HepG2 (cell line): Measurements from ENCODE around the gene ERC1. TPM values are rescaled to one million over a fixed set of nuclear protein-coding genes. Genes with fewer than 3 reads are reported as not detected.

Source experiments
- ATAC-seq: fragments of 200-7000 bp; cut with Tn5 transposase; 3 replicates; pipeline ENCODE4 v1.9.1; 2020; ENCODE audit warnings: mild to moderate bottlenecking, moderate library complexity
- BruUV-seq: library from RNA; stranded (reverse); fragments of 400-500 nt; replicated peaks from 2 replicates; lab custom pipeline; 2021; lab: Mats Ljungman, UMichigan
- CTCF ChIA-PET: fragments of 300-600 bp; formaldehyde crosslinking; extraction: SDS; loops from one replicate; lab custom pipeline; 2021; ENCODE audit warnings: low total read pairs, inconsistent platforms, low intra/inter-chr PET ratio; lab: Yijun Ruan, JAX
- POLR2A ChIA-PET: fragments of 350-600 bp; sonication (Branson Sonifier 250); formaldehyde crosslinking; loops from one replicate; lab custom pipeline; 2020; ENCODE audit warnings: antibody characterized with exemption, inconsistent platforms; lab: Yijun Ruan, JAX
- DNase-seq: peaks from one replicate; pipeline ENCODE4 v3.0.0-alpha.2; 2015; ENCODE audit warnings: low spot score
- FAIRE-seq: peaks from 3 replicates; lab custom pipeline; 2011; peaks lifted over from hg19 to GRCh38; lab: Jason Lieb, UNC
- H2AFZ ChIP-seq: one replicate; pipeline ENCODE4 v1.6.1; 2011; ENCODE audit warnings: low read length, inconsistent platforms
- H3K27ac ChIP-seq: fragments of 300-600 bp; 3 replicates; pipeline ENCODE4 v1.8.0; 2011; ENCODE audit warnings: mixed run types, mild to moderate bottlenecking, mixed read lengths, low read length, inconsistent platforms; ENCODE audit not compliant: insufficient read depth; ENCODE audit errors: extremely low read length
- H3K27me3 ChIP-seq, 2 experiments: fragments of 200-600 bp in 1 of 2; 2 replicates in 1 of 2; 3 replicates in 1 of 2; pipeline versions ENCODE4 v1.6.0 to v1.8.0; 2011; ENCODE audit warnings: low read length in 2 of 2, mild to moderate bottlenecking in 2 of 2, moderate library complexity in 2 of 2, inconsistent platforms in 1 of 2; ENCODE audit not compliant: insufficient read depth in 2 of 2, control insufficient read depth in 1 of 2
- H3K36me3 ChIP-seq, 2 experiments: fragments of 200-600 bp in 1 of 2; replicated peaks in 1 of 2; 2 replicates in 1 of 2; 3 replicates in 1 of 2; pipeline versions ENCODE4 v1.5.1 to v1.8.0; 2011; ENCODE audit warnings: low read length in 2 of 2, inconsistent platforms in 1 of 2; ENCODE audit not compliant: insufficient read depth in 2 of 2, control insufficient read depth in 1 of 2
- H3K4me1 ChIP-seq: 2 replicates; pipeline ENCODE4 v1.5.1; 2012; ENCODE audit warnings: low read length, inconsistent platforms; ENCODE audit not compliant: insufficient read depth
- H3K4me2 ChIP-seq: 2 replicates; pipeline ENCODE4 v1.6.0; 2011; ENCODE audit warnings: low read depth, low read length, inconsistent platforms
- H3K4me3 ChIP-seq, 3 experiments: fragments of 200-600 bp in 1 of 3; sonication (generic), shearing (Covaris generic) in 1 of 3; replicated peaks in 1 of 3; 2 replicates each; pipeline ENCODE4 v1.5.1; 2011 to 2016; ENCODE audit warnings: low read length in 3 of 3, inconsistent platforms in 2 of 3, low read depth in 2 of 3, mild to moderate bottlenecking in 2 of 3, control low read depth in 1 of 3, mixed read lengths in 1 of 3; ENCODE audit not compliant: insufficient read depth in 1 of 3
- H3K79me2 ChIP-seq: one replicate; pipeline ENCODE4 v1.6.1; 2011; ENCODE audit warnings: low read length, inconsistent platforms; ENCODE audit not compliant: insufficient read depth
- H3K9ac ChIP-seq: 2 replicates; pipeline ENCODE4 v1.6.0; 2011; ENCODE audit warnings: mild to moderate bottlenecking, low read depth, low read length, inconsistent platforms; ENCODE audit not compliant: insufficient read depth
- H3K9me3 ChIP-seq: 2 replicates; pipeline ENCODE4 v1.5.1; 2012; ENCODE audit warnings: mild to moderate bottlenecking, low read length
- H4K20me1 ChIP-seq: 2 replicates; pipeline ENCODE4 v1.6.0; 2011; ENCODE audit warnings: inconsistent platforms, mild to moderate bottlenecking, low read length, moderate library complexity; ENCODE audit not compliant: insufficient read depth
- ARNTL ChIP-seq: sonication (generic); formaldehyde crosslinking; IDR thresholded peaks from 2 replicates; pipeline ENCODE4 v1.4.0; 2020; ENCODE audit warnings: mild to moderate bottlenecking, missing genetic modification reagents
- FLYWCH1 ChIP-seq: sonication (generic); formaldehyde crosslinking; IDR thresholded peaks from 2 replicates; pipeline ENCODE4 v1.8.1; 2023; ENCODE audit warnings: mild to moderate bottlenecking, missing genetic modification reagents
- GLI4 ChIP-seq: sonication (generic); formaldehyde crosslinking; IDR thresholded peaks from 2 replicates; pipeline ENCODE4 v1.5.1; 2020; ENCODE audit warnings: missing genetic modification reagents, mild to moderate bottlenecking, moderate library complexity, borderline replicate concordance
- HMG20B ChIP-seq: conservative IDR thresholded peaks from 2 replicates; pipeline ENCODE4 v1.6.1; 2016; ENCODE audit warnings: missing genetic modification reagents, missing compliant biosample characterization
- MAFK ChIP-seq, 2 experiments: IDR thresholded peaks in 1 of 2; conservative IDR thresholded peaks in 1 of 2; 2 replicates each; pipeline ENCODE4 v1.6.1; 2011; ENCODE audit warnings: improper control_type of control experiment in 2 of 2, low read length in 2 of 2
- SP5 ChIP-seq: IDR thresholded peaks from 2 replicates; pipeline ENCODE4 v1.6.1; 2016; ENCODE audit warnings: low read depth, borderline replicate concordance
- YEATS4 ChIP-seq: sonication (generic); formaldehyde crosslinking; IDR thresholded peaks from 2 replicates; pipeline ENCODE4 v1.4.0; 2020; ENCODE audit warnings: missing genetic modification reagents, borderline replicate concordance
- YY1 ChIP-seq: IDR thresholded peaks from 2 replicates; pipeline ENCODE4 v1.6.1; 2011; ENCODE audit warnings: low read length, low read depth, moderate library complexity, mild to moderate bottlenecking; ENCODE audit not compliant: insufficient read depth, insufficient replicate concordance
- ZC3H4 ChIP-seq: sonication (generic); formaldehyde crosslinking; IDR thresholded peaks from 2 replicates; pipeline ENCODE4 v1.4.0; 2020; ENCODE audit warnings: missing genetic modification reagents, borderline replicate concordance
- ZNF468 ChIP-seq: sonication (generic); formaldehyde crosslinking; IDR thresholded peaks from 2 replicates; pipeline ENCODE4 v1.8.0; 2022; ENCODE audit warnings: mild to moderate bottlenecking, moderate library complexity, missing genetic modification reagents
- ZNF543 ChIP-seq: sonication (generic); formaldehyde crosslinking; IDR thresholded peaks from 2 replicates; pipeline ENCODE4 v1.4.0; 2020; ENCODE audit warnings: mild to moderate bottlenecking, missing genetic modification reagents
- ZNF713 ChIP-seq: sonication (generic); formaldehyde crosslinking; IDR thresholded peaks from 2 replicates; pipeline ENCODE4 v1.4.0; 2020; ENCODE audit warnings: mild to moderate bottlenecking, missing genetic modification reagents
- ZNF790 ChIP-seq: sonication (generic); formaldehyde crosslinking; IDR thresholded peaks from 2 replicates; pipeline ENCODE4 v1.8.0; 2022; ENCODE audit warnings: missing genetic modification reagents, mild to moderate bottlenecking, borderline replicate concordance
- WGBS: methylation state at CpG from one replicate; pipeline ENCODE4 v1.1.6; 2017; ENCODE audit warnings: low lambda C conversion rate; 5-methylcytosine and 5-hydroxymethylcytosine counted together
- in situ Hi-C: cut with HindIII; loops from 2 replicates; pipeline ENCODE4 v1.10.0; 2017; ENCODE audit warnings: low pct_unique_long_range_greater_than_20kb; ENCODE audit not compliant: extremely low pct_ligation_motif_present
- intact Hi-C: fragments of 100-400 bp; cut with micrococcal nuclease; formaldehyde crosslinking; loops from one replicate; pipeline ENCODE4 v1.10.0; 2022; ENCODE audit not compliant: unreplicated experiment
- polyA plus RNA-seq, 8 experiments: library from polyadenylated mRNA; depleted of rRNA in 3 of 8; stranded (reverse) in 7 of 8; unstranded in 1 of 8; fragments of >200 nt; fragmentation: Illumina TruSeq in 4 of 8; extraction: Trizol in 4 of 8; gene quantifications; 2 replicates each; pipeline versions ENCODE4 v1.2.1 to v1.2.3, GENCODE V29; 2011 to 2016; ENCODE audit warnings: low read depth in 4 of 8, missing spikeins in 1 of 8, mixed read lengths in 1 of 8; ENCODE audit not compliant: insufficient read depth in 1 of 8
- total RNA-seq, 5 experiments: library from RNA; depleted of rRNA; stranded (reverse); fragments of >200 nt; fragmentation: Illumina TruSeq; extraction: Trizol; gene quantifications; 2 replicates each; pipeline ENCODE4 v1.2.3, GENCODE V29; 2016; ENCODE audit warnings: low read depth in 1 of 5
- TF ChIP-seq, protein P1 (sequence below): sonication (generic); formaldehyde crosslinking; IDR thresholded peaks from 2 replicates; pipeline ENCODE4 v1.8.1; 2022; ENCODE audit warnings: mild to moderate bottlenecking, missing genetic modification reagents
- TF ChIP-seq, protein P2 (sequence below): sonication (generic); formaldehyde crosslinking; IDR thresholded peaks from 2 replicates; pipeline ENCODE4 v1.4.0; 2020; ENCODE audit warnings: low read depth, mild to moderate bottlenecking, missing genetic modification reagents
- TF ChIP-seq, protein P3 (sequence below): sonication (generic); formaldehyde crosslinking; IDR thresholded peaks from 2 replicates; pipeline ENCODE4 v1.4.0; 2020; ENCODE audit warnings: missing genetic modification reagents, borderline replicate concordance
- TF ChIP-seq, protein P4 (sequence below): IDR thresholded peaks from 2 replicates; pipeline ENCODE4 v1.6.1; 2016; ENCODE audit warnings: mild to moderate bottlenecking
- TF ChIP-seq, protein P5 (sequence below): sonication (generic); formaldehyde crosslinking; IDR thresholded peaks from 2 replicates; pipeline ENCODE4 v1.5.0; 2020; ENCODE audit warnings: missing genetic modification reagents, mild to moderate bottlenecking, borderline replicate concordance
- TF ChIP-seq, protein P6 (sequence below): sonication (generic); formaldehyde crosslinking; IDR thresholded peaks from 2 replicates; pipeline ENCODE4 v1.5.1; 2020; ENCODE audit warnings: mild to moderate bottlenecking, missing genetic modification reagents, moderate library complexity

ERC1 gene
- total and polyA plus RNA-seq, 2 of the 13 experiments (the other 11 are each of a cell fraction or from before 2014, with no cell fraction given) = 6.1 to 12.4 TPM

DNA sequence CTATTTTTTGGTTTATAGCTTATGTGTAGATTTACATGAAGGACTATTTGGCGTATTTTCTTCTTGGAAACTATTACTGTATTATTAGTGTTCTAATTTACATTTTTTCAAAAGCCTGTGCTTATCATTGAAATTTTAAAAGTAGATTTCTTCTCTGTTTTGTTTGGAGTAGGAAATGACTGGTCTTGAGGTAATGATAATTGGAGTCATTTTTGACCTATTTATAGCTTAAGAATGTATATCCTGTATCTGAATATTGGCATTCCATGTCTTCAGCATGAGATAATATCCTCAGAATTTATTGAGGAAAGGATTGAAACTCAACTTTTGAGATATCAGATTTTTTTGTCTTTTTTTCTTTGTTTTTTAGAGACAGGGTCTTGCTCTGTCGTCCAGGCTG is 193.4 kb downstream of the ERC1 start:
- no peak overlapping the region for H3K9ac ChIP-seq
- H3K4me3 ChIP-seq = no peak overlapping the region
- ChIA-PET CTCF (no interaction called here), POLR2A (no interaction called here)
- H3K79me2 ChIP-seq = no peaks in the 10 kb centered on the region
- H3K9me3 ChIP-seq = no peaks in the 10 kb centered on the region
- H3K36me3 ChIP-seq = peaks cover 5 to 24% of the 10 kb centered on the region in 2 experiments; a peak in 2 of 5 replicates
- H3K4me2 ChIP-seq = no peak overlapping the region
- H4K20me1 ChIP-seq = no peaks in the 10 kb centered on the region
- TF ChIP-seq ZNF468 (CRISPR knock-in tag) = no peak
- TF ChIP-seq ARNTL (CRISPR knock-in tag) = no peak
- TF ChIP-seq, protein P1, sequence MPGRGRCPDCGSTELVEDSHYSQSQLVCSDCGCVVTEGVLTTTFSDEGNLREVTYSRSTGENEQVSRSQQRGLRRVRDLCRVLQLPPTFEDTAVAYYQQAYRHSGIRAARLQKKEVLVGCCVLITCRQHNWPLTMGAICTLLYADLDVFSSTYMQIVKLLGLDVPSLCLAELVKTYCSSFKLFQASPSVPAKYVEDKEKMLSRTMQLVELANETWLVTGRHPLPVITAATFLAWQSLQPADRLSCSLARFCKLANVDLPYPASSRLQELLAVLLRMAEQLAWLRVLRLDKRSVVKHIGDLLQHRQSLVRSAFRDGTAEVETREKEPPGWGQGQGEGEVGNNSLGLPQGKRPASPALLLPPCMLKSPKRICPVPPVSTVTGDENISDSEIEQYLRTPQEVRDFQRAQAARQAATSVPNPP (CRISPR knock-in tag) = no peak
- TF ChIP-seq, protein P2, sequence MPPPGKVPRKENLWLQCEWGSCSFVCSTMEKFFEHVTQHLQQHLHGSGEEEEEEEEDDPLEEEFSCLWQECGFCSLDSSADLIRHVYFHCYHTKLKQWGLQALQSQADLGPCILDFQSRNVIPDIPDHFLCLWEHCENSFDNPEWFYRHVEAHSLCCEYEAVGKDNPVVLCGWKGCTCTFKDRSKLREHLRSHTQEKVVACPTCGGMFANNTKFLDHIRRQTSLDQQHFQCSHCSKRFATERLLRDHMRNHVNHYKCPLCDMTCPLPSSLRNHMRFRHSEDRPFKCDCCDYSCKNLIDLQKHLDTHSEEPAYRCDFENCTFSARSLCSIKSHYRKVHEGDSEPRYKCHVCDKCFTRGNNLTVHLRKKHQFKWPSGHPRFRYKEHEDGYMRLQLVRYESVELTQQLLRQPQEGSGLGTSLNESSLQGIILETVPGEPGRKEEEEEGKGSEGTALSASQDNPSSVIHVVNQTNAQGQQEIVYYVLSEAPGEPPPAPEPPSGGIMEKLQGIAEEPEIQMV (CRISPR knock-in tag) = no peak
- TF ChIP-seq, protein P3, sequence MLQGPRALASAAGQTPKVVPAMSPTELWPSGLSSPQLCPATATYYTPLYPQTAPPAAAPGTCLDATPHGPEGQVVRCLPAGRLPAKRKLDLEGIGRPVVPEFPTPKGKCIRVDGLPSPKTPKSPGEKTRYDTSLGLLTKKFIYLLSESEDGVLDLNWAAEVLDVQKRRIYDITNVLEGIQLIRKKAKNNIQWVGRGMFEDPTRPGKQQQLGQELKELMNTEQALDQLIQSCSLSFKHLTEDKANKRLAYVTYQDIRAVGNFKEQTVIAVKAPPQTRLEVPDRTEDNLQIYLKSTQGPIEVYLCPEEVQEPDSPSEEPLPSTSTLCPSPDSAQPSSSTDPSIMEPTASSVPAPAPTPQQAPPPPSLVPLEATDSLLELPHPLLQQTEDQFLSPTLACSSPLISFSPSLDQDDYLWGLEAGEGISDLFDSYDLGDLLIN (CRISPR knock-in tag) = no peak
- TF ChIP-seq, protein P4, sequence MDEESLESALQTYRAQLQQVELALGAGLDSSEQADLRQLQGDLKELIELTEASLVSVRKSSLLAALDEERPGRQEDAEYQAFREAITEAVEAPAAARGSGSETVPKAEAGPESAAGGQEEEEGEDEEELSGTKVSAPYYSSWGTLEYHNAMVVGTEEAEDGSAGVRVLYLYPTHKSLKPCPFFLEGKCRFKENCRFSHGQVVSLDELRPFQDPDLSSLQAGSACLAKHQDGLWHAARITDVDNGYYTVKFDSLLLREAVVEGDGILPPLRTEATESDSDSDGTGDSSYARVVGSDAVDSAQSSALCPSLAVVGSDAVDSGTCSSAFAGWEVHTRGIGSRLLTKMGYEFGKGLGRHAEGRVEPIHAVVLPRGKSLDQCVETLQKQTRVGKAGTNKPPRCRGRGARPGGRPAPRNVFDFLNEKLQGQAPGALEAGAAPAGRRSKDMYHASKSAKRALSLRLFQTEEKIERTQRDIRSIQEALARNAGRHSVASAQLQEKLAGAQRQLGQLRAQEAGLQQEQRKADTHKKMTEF (CRISPR knock-in tag) = no peak
- TF ChIP-seq YY1 = no peak
- no peak for TF ChIP-seq ZC3H4
- TF ChIP-seq FLYWCH1 (CRISPR knock-in tag) = no peak
- no peak for TF ChIP-seq ZNF790 (CRISPR knock-in tag)
- TF ChIP-seq, protein P5, sequence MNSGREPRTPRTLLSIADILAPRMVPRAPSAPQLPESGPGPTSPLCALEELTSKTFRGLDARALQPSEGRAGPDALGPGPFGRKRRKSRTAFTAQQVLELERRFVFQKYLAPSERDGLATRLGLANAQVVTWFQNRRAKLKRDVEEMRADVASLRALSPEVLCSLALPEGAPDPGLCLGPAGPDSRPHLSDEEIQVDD = no peak
- TF ChIP-seq, protein P6, sequence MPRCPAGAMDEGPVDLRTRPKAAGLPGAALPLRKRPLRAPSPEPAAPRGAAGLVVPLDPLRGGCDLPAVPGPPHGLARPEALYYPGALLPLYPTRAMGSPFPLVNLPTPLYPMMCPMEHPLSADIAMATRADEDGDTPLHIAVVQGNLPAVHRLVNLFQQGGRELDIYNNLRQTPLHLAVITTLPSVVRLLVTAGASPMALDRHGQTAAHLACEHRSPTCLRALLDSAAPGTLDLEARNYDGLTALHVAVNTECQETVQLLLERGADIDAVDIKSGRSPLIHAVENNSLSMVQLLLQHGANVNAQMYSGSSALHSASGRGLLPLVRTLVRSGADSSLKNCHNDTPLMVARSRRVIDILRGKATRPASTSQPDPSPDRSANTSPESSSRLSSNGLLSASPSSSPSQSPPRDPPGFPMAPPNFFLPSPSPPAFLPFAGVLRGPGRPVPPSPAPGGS (CRISPR knock-in tag) = no peak
- no peak for TF ChIP-seq GLI4 (CRISPR knock-in tag)
- no peak for TF ChIP-seq ZNF543 (CRISPR knock-in tag)
- no peak for TF ChIP-seq YEATS4 (CRISPR knock-in tag)
- no peak for TF ChIP-seq MAFK (conservative IDR thresholded peaks at IDR 0.05 in 1 of 2, IDR thresholded peaks at IDR 0.05 in 1 of 2; ENCODE audit: low read length in 2 of 2)
- no peak for TF ChIP-seq ZNF713 (CRISPR knock-in tag)
- TF ChIP-seq SP5 (CRISPR knock-in tag) = no peak
- TF ChIP-seq HMG20B (CRISPR knock-in tag) = no peak
- ATAC-seq = no peak
- in situ Hi-C loops = no loop called here
- WGBS = 100% methylated on average over 2 of the region's 2 CpGs
- FAIRE-seq = no peak
- H2AFZ ChIP-seq = no peak overlapping the region
- no TSS peak for BruUV-seq
- H3K27ac ChIP-seq = no peak overlapping the region
- H3K27me3 ChIP-seq = no peaks in the 10 kb centered on the region
- DNase-seq = no peak
- intact Hi-C loops = no loop called here
- H3K4me1 ChIP-seq = peaks cover 11% of the 10 kb centered on the region
